ENCODE data around the gene RAMP2. TPM values are rescaled to one million over a fixed set of nuclear protein-coding genes. Genes with fewer than 3 reads are reported as not detected.

The RAMP2 gene
- total and polyA plus RNA-seq, 8 donors = 8.6 to 20.0 (median 15.2) TPM; not detected in 3

- H3K4me1 ChIP-seq = peaks cover 18 to 51% (median 36%) of the 10 kb centered on the region in 4 donors
- peak within 1 kb of the TSS; percentile 87 to 91 (median 89) for H3K27ac ChIP-seq
- WGBS, 5 donors = 21 to 26% (median 23%) methylated on average over 53 to 66 of the region's 66 CpGs
- intact Hi-C loops (cut with DNase I; ENCODE audit: low total_unique reads) = no loop called here
- TF ChIP-seq EP300 (IDR thresholded peaks at IDR 0.05) (no peak), POLR2AphosphoS5 (IDR thresholded peaks at IDR 0.05) (peak; percentile 51 to 91 (median 79))
- peak within 1 kb of the TSS; percentile 73 to 96 (median 84) for H3K4me3 ChIP-seq
- no peaks in the 10 kb centered on the region for H3K27me3 ChIP-seq
- no peaks in the 10 kb centered on the region for H3K9me3 ChIP-seq
- peaks cover 0 to 28% (median 17%) of the 10 kb centered on the region in 4 donors for H3K36me3 ChIP-seq
- peak; percentile 88 to 96 for DNase-seq
Observed at GRCh38 chr17:42798383-42799380, 37.7 kb downstream of the RAMP2 start, which contains the start of the genes CNTD1 and COA3. Gene CNTD1, plus strand, starts transcription at chr17:42798861. Its CDS starts 207 bp downstream, at chr17:42799068. Gene COA3, minus strand, starts transcription at chr17:42798704. Its CDS starts 23 bp downstream, at chr17:42798681.

GRCh38 chr17:42803074-42803883 lies 42.3 kb downstream of the RAMP2 start:
- 24 to 45% (median 30%) methylated on average over 2 of the region's 2 CpGs for WGBS, 5 donors
- peaks cover 13 to 55% (median 32%) of the 10 kb centered on the region in 4 donors for H3K4me1 ChIP-seq
- TF ChIP-seq POLR2A (IDR thresholded peaks at IDR 0.05) (no peak), POLR2AphosphoS5 (IDR thresholded peaks at IDR 0.05) (no peak), CTCF (IDR thresholded peaks at IDR 0.05) (no peak)
- intact Hi-C loops (cut with DNase I; ENCODE audit: low total_unique reads) = no loop called here
- DNase-seq = no peak
- no peaks in the 10 kb centered on the region for H3K27me3 ChIP-seq
- no peaks in the 10 kb centered on the region for H3K9me3 ChIP-seq
- H3K4me3 ChIP-seq = no peak overlapping the region
- peak overlapping the region; percentile 79 to 91 (median 82) for H3K27ac ChIP-seq
- H3K36me3 ChIP-seq = no peaks in the 10 kb centered on the region

- H3K36me3 ChIP-seq = peaks cover 0 to 10% (median 9%) of the 10 kb centered on the region in 4 donors
- peak; percentile 64 to 89 for DNase-seq
- H3K4me3 ChIP-seq = no peak overlapping the region
- intact Hi-C loops (cut with DNase I; ENCODE audit: low total_unique reads) = no loop called here
- WGBS, 5 donors = 29 to 50% (median 40%) methylated on average over 1 of the region's 1 CpG
- H3K4me1 ChIP-seq = peaks cover 13 to 59% (median 34%) of the 10 kb centered on the region in 4 donors
- peak overlapping the region; percentile 79 to 91 (median 82) for H3K27ac ChIP-seq
- no peaks in the 10 kb centered on the region for H3K27me3 ChIP-seq
- TF ChIP-seq POLR2A (IDR thresholded peaks at IDR 0.05) (no peak), EP300 (IDR thresholded peaks at IDR 0.05) (no peak), CTCF (IDR thresholded peaks at IDR 0.05) (no peak), POLR2AphosphoS5 (IDR thresholded peaks at IDR 0.05) (peak in 2 of 3 donors; percentile 38 to 47)
- no peaks in the 10 kb centered on the region for H3K9me3 ChIP-seq
Observed at GRCh38 chr17:42804918-42805367, 43.9 kb downstream of the RAMP2 start.

GRCh38 chr17:42806249-42806648 lies 45.2 kb downstream of the RAMP2 start:
- H3K9me3 ChIP-seq = no peaks in the 10 kb centered on the region
- H3K4me3 ChIP-seq = no peak overlapping the region
- intact Hi-C loops (cut with DNase I; ENCODE audit: low total_unique reads) = no loop called here
- peaks cover 6 to 23% (median 22%) of the 10 kb centered on the region in 4 donors for H3K36me3 ChIP-seq
- H3K27ac ChIP-seq = peak overlapping the region; percentile 71 to 95 (median 80)
- WGBS, 5 donors = 48 to 94% (median 54%) methylated on average over 1 of the region's 1 CpG
- H3K27me3 ChIP-seq = no peaks in the 10 kb centered on the region
- DNase-seq = peak in 1 of 2 donors; percentile 38
- TF ChIP-seq EP300 (IDR thresholded peaks at IDR 0.05) (no peak), POLR2A (IDR thresholded peaks at IDR 0.05) (no peak), CTCF (IDR thresholded peaks at IDR 0.05) (no peak), POLR2AphosphoS5 (IDR thresholded peaks at IDR 0.05) (no peak)
- H3K4me1 ChIP-seq = peaks cover 13 to 59% (median 35%) of the 10 kb centered on the region in 4 donors

Measured in stomach (tissue), 9 donors.